ENCODE results near the gene BOC. TPM values are rescaled to one million over a fixed set of nuclear protein-coding genes. Genes with fewer than 3 reads are reported as not detected.

BOC gene
- total RNA-seq, 1 experiment from 2014 or later, result 7.3 TPM

GRCh38 chr3:113231827-113232253 is 20.5 kb downstream of the BOC start:
- no peaks in the 10 kb centered on the region for H4K20me1 ChIP-seq (ENCODE audit: low read length)
- BruUV-seq (replicated peaks), result no TSS peak
- peak; percentile 99 for ATAC-seq
- POLR2A ChIA-PET (ENCODE audit: unreplicated experiment), result no interaction called here
- H3K79me2 ChIP-seq (ENCODE audit: low read length), result no peaks in the 10 kb centered on the region
- peak overlapping the region; percentile 93 for H3K27ac ChIP-seq (ENCODE audit: low read length)
- H3K4me1 ChIP-seq (ENCODE audit: insufficient read depth, low read length), result peaks cover 26% of the 10 kb centered on the region
- no peak overlapping the region for H2AFZ ChIP-seq (ENCODE audit: low read length)
- intact Hi-C loops (cut with micrococcal nuclease), result loop anchor here (1.0 to 5.0 kb wide), 3 partner anchors 55 to 465 kb away; partner anchors contain the start of gene USF3
- H3K9me3 ChIP-seq (ENCODE audit: low read length), result no peaks in the 10 kb centered on the region
- peak overlapping the region; percentile 49 for H3K9ac ChIP-seq (ENCODE audit: low read length)
- H3K36me3 ChIP-seq (ENCODE audit: low read depth, low read length), result no peaks in the 10 kb centered on the region
- H3K27me3 ChIP-seq (ENCODE audit: low read length), result no peaks in the 10 kb centered on the region
- H3F3A ChIP-seq (ENCODE audit: low read length, unreplicated experiment), result peaks cover 3% of the 10 kb centered on the region
- CTCF ChIA-PET, result no interaction called here
- H3K9me2 ChIP-seq (replicated peaks; ENCODE audit: low read length), result no peaks in the 10 kb centered on the region
- H3K4me3 ChIP-seq (ENCODE audit: low read length), result no peak overlapping the region
- DNase-seq, result peak; percentile 95
- H3K4me2 ChIP-seq (ENCODE audit: low read length), result peak overlapping the region; percentile 56
- TF ChIP-seq EZH2 (IDR thresholded peaks at IDR 0.05; ENCODE audit: low read length, unreplicated experiment) (no peak), CTCF (conservative IDR thresholded peaks at IDR 0.05; ENCODE audit: low read depth, low read length) (no peak), EZH2phosphoT487 (IDR thresholded peaks at IDR 0.05; ENCODE audit: borderline replicate concordance, low read length) (no peak)

GRCh38 chr3:113232342-113232741 is 21.0 kb downstream of the BOC start:
- H3K4me2 ChIP-seq (ENCODE audit: low read length), result peak overlapping the region; percentile 56
- H2AFZ ChIP-seq (ENCODE audit: low read length), result no peak overlapping the region
- H3F3A ChIP-seq (ENCODE audit: low read length, unreplicated experiment), result peaks cover 3% of the 10 kb centered on the region
- no peak overlapping the region for H3K4me3 ChIP-seq (ENCODE audit: low read length)
- no peaks in the 10 kb centered on the region for H4K20me1 ChIP-seq (ENCODE audit: low read length)
- H3K27me3 ChIP-seq (ENCODE audit: low read length), result no peaks in the 10 kb centered on the region
- ATAC-seq (no peak), DNase-seq (peak; percentile 12)
- H3K27ac ChIP-seq (ENCODE audit: low read length), result peak overlapping the region; percentile 93
- BruUV-seq (replicated peaks), result no TSS peak
- no peaks in the 10 kb centered on the region for H3K36me3 ChIP-seq (ENCODE audit: low read depth, low read length)
- intact Hi-C loops (cut with micrococcal nuclease), result loop anchor here (5.0 kb wide), 2 partner anchors 95 to 465 kb away; partner anchors contain the start of gene USF3
- H3K9ac ChIP-seq (ENCODE audit: low read length), result no peak overlapping the region
- H3K9me3 ChIP-seq (ENCODE audit: low read length), result no peaks in the 10 kb centered on the region
- peaks cover 26% of the 10 kb centered on the region for H3K4me1 ChIP-seq (ENCODE audit: insufficient read depth, low read length)
- TF ChIP-seq EZH2phosphoT487 (IDR thresholded peaks at IDR 0.05; ENCODE audit: borderline replicate concordance, low read length) (no peak), CTCF (conservative IDR thresholded peaks at IDR 0.05; ENCODE audit: low read depth, low read length) (no peak), EZH2 (IDR thresholded peaks at IDR 0.05; ENCODE audit: low read length, unreplicated experiment) (no peak)
- no peaks in the 10 kb centered on the region for H3K9me2 ChIP-seq (replicated peaks; ENCODE audit: low read length)
- POLR2A ChIA-PET (ENCODE audit: unreplicated experiment), result no interaction called here
- CTCF ChIA-PET, result no interaction called here
- H3K79me2 ChIP-seq (ENCODE audit: low read length), result no peaks in the 10 kb centered on the region

GRCh38 chr3:113233497-113233896 is 22.1 kb downstream of the BOC start:
- intact Hi-C loops (cut with micrococcal nuclease), result loop anchor here (5.0 kb wide), 2 partner anchors 96 to 464 kb away; partner anchors contain the start of gene USF3

More at GRCh38 chr3:113233497-113233896, 22.1 kb downstream of the BOC start:
- H2AFZ ChIP-seq (ENCODE audit: low read length), result no peak overlapping the region
- H3K9me3 ChIP-seq (ENCODE audit: low read length), result no peaks in the 10 kb centered on the region
- H3K4me3 ChIP-seq (ENCODE audit: low read length), result no peak overlapping the region
- no TSS peak for BruUV-seq (replicated peaks)
- ChIA-PET CTCF (interaction anchor here (0.6 kb wide), 1 partner anchor 1895 kb away, joined by 3 read pairs; no protein-coding TSS in a partner anchor), POLR2A (ENCODE audit: unreplicated experiment) (no interaction called here)
- no peaks in the 10 kb centered on the region for H4K20me1 ChIP-seq (ENCODE audit: low read length)
- H3K9ac ChIP-seq (ENCODE audit: low read length), result no peak overlapping the region
- ATAC-seq (no peak), DNase-seq (no peak)
- H3K4me2 ChIP-seq (ENCODE audit: low read length), result no peak overlapping the region
- no peaks in the 10 kb centered on the region for H3K9me2 ChIP-seq (replicated peaks; ENCODE audit: low read length)
- H3K79me2 ChIP-seq (ENCODE audit: low read length), result no peaks in the 10 kb centered on the region
- peaks cover 3% of the 10 kb centered on the region for H3F3A ChIP-seq (ENCODE audit: low read length, unreplicated experiment)
- H3K27me3 ChIP-seq (ENCODE audit: low read length), result no peaks in the 10 kb centered on the region
- H3K27ac ChIP-seq (ENCODE audit: low read length), result no peak overlapping the region
- no peak for TF ChIP-seq CTCF (conservative IDR thresholded peaks at IDR 0.05; ENCODE audit: low read depth, low read length)
- TF ChIP-seq EZH2phosphoT487 (IDR thresholded peaks at IDR 0.05; ENCODE audit: borderline replicate concordance, low read length), result no peak
- TF ChIP-seq EZH2 (IDR thresholded peaks at IDR 0.05; ENCODE audit: low read length, unreplicated experiment), result no peak
- no peaks in the 10 kb centered on the region for H3K36me3 ChIP-seq (ENCODE audit: low read depth, low read length)
- H3K4me1 ChIP-seq (ENCODE audit: insufficient read depth, low read length), result peaks cover 26% of the 10 kb centered on the region
